NCI-H748 treated with DMSO at 0.1 percent for 48 hours (cell line): Measurements from ENCODE around the gene STARD9.
A peak's percentile ranks its signal among the peaks of the same experiment; 100 is the strongest.

ENCODE experiments used
- DNase-seq: peaks from one replicate; lab custom pipeline; 2025; lab: John Stamatoyannopoulos, UW

Gene STARD9

GRCh38 chr15:42694398-42694797, 119.0 kb downstream of the STARD9 start:
- no peak for DNase-seq

GRCh38 chr15:42695527-42696071, 120.2 kb downstream of the STARD9 start:
- DNase-seq: no peak

- no peak for DNase-seq
Observed at GRCh38 chr15:42696626-42697025, 121.2 kb downstream of the STARD9 start.

- DNase-seq: peak; percentile 35
Observed at GRCh38 chr15:42704492-42704926, 129.1 kb downstream of the STARD9 start.

DNA sequence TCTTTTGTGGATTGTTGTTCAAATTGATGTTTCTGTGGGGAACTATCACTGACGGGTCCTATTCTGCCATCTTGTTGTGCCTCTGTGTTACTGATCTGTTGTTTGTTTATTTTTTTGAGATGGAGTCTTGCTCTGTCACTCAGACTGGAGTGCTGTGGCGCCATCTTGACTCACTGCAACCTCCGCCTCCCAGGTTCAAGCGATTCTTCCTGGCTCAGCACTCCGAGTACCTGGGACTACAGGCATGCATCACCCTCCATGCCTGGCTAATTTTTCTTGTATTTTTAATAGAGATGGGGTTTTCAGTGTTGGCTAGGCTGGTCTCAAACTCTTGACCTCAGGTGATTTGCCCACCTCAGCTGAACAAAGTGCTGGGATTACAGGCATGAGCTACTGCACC, 129.9 kb downstream of the STARD9 start:
- DNase-seq: no peak

DNA sequence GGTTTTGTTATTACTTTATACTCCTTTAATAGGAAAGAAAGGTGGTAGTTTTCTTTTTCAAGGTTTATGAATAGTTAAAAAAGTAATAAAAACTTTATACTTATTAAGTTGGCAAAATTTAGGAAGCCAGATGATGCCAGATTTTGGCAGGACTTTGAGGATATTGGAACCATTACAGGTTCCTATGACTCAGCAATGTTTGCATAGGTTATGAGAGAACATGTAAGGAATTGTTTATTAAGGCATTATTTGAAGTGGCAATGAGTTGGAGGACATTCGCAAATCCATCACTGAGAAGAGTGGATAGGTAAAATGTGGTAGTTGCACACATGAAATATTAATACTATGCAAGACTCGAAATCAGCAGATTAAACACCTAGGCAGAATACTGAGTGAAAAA, 131.7 kb downstream of the STARD9 start:
- no peak for DNase-seq

DNA sequence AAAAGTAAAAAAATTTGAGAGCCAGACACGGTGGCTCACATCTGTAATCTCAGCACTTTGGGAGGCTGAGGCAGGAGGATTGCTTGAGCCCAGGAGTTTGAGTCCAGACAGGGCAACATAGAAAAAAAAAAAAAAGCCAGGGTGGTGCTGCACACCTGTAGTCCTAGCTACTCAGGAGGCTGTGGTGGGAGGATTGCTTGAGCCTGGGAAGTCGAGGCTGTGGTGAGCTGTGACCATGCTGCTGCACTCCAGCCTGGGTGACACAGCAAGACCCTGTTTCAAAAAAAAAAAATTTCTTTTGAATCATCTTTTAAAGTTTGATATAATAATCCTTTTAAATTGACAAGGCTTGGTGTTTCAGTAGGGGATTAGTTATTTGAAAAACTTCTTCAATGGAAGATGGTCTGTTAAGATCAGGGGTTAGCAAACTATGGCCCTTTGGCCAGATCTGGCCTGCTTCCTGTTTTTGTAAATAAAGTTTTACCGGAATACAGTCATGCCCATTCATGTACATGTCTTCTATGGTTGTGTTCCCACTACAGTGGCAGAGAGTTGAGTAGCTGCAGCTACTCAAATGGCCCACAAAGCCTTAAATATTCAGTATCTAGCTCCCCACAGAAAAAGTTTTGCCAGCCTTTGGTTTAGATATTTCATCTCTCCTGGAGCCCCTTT, 132.6 kb downstream of the STARD9 start:
- no peak for DNase-seq

DNA sequence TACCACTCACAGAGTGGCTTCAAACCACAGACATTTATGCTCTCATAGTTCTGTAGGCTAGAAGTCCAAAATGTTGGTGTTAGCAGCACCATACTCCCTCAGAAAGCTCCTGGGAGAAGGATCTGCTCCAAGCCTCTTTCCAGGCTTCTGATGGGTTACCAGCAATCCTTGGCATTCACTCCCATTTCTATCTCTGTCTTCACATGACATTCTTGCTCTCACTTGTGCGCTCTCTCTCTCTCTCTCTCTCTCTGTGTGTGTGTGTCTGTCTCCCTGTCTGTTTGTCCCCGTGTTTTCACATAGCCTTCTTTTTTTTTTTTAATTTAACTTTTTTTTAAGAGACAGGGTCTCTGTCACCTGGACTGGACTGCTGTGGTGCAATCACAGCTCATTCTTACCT, 135.3 kb downstream of the STARD9 start:
- DNase-seq: no peak

DNA sequence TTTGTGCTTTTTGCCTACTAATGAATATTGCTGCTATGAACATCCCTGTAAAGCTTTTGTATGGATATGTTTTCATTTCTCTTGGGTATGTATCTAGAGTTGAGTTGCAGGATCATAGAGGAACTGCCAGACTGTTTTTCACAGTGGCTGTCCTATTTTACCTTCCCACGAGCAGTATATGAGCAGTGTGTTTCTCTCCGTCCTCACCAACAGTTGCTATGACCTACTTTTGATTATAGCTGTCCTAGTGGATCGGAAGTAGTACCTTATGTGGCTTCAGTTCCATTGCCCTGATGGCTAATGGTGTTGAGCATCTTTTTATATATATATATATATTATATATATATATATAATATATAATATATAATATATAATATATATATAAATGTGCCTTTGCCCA, 136.3 kb downstream of the STARD9 start:
- DNase-seq: no peak

DNA sequence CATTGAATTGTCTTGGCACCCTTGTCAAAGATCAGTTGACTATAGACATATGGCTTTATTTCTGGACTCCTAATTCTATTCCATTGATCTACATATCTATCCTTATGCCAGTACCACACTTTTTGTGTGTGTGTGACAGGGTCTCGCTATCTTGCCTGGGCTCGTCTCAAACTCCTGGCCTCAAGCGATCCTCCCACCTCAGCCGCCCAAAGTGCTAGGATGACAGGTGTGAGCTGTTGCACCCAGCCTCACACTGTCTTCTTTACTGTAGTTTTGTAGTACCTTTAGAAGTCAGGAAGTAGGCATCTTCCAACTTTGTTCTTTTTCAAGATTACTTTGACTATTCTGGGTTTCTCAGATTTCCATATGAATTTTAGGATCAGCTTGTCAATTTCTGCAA, 137.2 kb downstream of the STARD9 start:
- no peak for DNase-seq

- DNase-seq: no peak
Observed at GRCh38 chr15:42716125-42716524, 140.7 kb downstream of the STARD9 start.

- DNase-seq: no peak
Observed at GRCh38 chr15:42716626-42717025, 141.2 kb downstream of the STARD9 start.

GRCh38 chr15:42719043-42719442, 143.6 kb downstream of the STARD9 start:
- DNase-seq: no peak

DNA sequence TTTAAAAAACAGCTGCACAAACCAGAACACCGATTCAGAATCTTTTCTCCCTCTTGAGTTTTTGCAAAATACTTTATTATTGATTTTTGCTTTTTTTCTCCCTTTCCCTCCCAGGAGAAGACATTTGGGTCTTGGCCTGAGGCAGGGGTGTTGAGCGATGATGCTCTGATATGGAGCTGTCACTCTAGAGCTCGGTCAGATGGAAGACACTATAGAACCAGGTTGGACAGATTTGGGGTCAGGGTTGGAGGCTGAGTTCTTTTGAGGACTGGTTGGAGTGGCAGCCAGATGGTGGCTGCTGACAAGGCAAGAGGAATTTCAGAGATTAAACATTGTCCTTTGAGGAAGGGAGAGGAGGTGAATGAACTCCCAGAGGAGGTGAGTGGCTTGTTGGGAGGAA, 144.7 kb downstream of the STARD9 start:
- no peak for DNase-seq

GRCh38 chr15:42721016-42721415, 145.6 kb downstream of the STARD9 start:
- DNase-seq: no peak

DNA sequence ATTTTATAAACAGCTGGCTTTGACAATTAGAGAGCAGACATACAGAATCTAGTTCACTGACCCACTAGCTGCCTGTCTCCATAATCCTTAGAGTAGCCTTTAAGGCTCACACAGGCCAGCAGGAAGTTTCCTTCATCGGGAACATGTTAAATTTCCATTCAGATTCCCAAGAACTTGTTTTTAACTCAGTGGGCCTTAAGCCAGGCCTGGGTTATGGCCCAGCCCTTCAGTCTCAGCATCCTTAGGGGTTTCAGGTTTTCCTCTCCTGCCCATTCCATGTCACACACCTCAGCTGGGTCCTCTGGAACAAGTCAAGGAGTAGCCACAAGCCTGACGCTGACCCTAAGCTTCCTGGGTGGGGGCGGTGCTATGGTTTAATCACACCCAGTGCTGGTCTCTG, 146.5 kb downstream of the STARD9 start:
- DNase-seq: no peak

GRCh38 chr15:42723068-42723467, 147.7 kb downstream of the STARD9 start:
- no peak for DNase-seq

DNA sequence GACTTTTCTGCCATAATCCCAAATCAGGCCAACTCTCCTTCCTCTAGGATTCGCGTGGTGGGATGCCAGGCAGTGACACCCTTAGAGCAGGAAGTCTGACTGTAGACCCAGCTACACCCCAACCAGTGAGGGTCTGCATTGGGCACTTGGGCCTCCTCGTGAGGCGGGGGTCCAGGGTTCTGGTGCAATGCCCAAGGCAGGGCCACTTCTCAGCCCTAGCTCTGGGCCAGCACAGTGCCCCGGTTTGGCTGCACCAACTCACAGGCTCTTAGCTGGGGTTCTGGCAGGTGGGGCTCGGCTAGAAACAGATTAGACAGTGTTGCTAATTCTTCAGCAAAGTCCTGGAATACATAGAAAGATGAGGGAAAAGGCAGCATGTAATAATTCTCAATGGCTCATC, 148.9 kb downstream of the STARD9 start:
- no peak for DNase-seq

GRCh38 chr15:42725331-42725903, 150.0 kb downstream of the STARD9 start:
- DNase-seq: no peak

DNA sequence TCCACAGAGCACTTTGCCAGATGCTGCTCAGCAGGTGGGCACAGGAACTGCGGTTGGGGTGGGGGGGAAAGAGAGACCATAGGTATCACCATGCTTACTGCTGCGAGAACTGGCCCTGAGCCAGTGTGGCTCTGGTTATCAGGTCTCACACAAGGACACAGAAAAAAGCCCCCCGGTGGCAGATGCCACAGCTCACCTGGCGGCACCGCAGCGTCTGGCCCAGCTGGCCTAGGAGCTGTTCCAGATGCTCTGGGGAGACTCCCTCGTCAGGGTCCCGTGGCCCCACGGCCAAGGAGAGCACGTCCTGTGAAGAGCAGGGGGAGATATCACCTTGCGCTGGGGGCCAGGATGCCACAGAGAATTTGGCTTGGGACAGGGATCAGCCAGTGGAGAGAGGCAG, 150.7 kb downstream of the STARD9 start:
- DNase-seq: no peak

- no peak for DNase-seq
Observed at GRCh38 chr15:42727750-42728381, 152.5 kb downstream of the STARD9 start.

DNA sequence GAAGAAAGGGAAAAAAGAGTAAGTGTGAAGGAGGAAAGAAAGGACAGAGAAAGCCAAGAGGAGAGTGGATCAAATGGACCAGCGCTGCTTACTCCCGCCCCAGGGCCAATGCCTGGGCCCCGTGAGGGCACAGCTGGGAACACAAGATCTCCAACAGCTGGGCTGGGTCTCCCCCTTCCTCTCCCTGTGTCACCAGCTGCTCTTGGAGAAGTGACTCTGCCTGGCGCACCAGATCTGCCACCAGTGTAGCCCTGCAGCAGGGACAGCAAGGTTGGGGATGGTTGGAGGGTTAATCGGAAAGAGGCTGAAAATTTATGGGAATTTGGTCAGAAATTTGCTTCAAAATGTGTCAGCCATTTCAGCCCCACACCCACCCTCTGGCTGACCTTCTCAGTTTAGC, 153.2 kb downstream of the STARD9 start:
- DNase-seq: no peak

DNA sequence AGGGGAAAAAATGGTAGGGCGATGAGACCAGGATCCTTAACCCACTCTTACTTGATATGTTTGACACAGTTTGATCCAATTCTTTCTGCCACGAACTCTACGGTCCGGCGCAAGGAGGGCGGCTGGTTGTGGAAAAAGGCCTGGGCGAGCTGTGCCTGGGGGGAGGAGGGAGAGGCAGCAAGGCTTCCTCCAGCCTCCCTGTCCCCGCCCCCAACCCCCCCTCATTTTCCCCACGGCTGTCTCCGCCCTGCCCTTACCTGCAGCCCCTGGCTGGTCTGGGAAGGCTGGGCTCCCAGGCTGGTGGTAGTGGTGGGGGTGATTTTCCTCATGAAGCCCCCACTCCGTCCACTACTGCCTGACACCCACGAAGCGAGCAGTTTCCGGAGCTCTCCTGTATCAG, 153.6 kb downstream of the STARD9 start:
- no peak for DNase-seq
